Measurements from ENCODE around the gene FILIP1L. TPM values are rescaled to one million over a fixed set of nuclear protein-coding genes. Genes with fewer than 3 reads are reported as not detected.

FILIP1L gene
- total RNA-seq, 2 donors from 2014 or later = 97.0 to 112 TPM

DNA sequence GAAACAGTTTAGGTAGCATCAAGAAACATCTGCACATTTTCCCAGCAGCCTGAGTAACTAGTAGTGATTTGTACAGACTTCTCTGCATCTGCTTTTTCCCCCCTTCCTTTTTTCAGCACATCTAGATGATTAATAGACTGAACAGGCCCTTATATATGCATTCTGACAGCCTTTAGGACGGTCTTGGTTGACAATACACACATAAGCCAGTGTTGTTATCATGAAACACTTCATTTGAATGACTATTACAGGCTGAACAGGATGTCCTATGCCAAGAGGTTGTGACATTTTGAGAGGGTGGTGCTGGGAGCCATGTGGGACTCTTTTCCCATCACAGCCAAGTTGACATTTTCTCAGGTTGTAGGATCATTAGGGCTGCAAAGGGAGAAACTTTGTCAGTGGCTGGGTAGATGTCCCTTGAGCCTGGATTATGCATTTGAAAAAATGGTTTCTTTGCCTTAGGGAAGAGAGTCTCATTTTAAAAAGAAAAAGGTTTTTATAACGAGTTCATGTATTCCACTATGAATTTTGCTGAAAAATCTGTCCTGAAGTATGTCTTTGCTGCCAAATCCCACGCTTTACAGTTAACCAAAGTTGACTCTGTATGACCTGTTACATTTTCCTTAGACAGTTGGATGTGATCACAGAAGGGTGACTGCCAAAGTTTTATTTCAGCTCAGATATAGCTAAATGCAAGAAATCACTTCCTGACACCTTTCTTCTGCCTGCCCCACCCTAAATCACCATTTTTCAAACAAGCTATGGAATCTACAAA, 73.7 kb downstream of the FILIP1L start:
- Histone ChIP-seq H3K27me3 (no peaks in the 10 kb centered on the region), H3K4me1 (peaks cover 0 to 57% of the 10 kb centered on the region in 2 donors), H3K9me3 (no peaks in the 10 kb centered on the region), H3K36me3 (no peaks in the 10 kb centered on the region), H3K4me3 (no peak overlapping the region), H3K27ac (peak overlapping the region; percentile 88 to 93)
- peak; percentile 78 for DNase-seq (ENCODE audit: low spot score)
- TF ChIP-seq, protein P1, sequence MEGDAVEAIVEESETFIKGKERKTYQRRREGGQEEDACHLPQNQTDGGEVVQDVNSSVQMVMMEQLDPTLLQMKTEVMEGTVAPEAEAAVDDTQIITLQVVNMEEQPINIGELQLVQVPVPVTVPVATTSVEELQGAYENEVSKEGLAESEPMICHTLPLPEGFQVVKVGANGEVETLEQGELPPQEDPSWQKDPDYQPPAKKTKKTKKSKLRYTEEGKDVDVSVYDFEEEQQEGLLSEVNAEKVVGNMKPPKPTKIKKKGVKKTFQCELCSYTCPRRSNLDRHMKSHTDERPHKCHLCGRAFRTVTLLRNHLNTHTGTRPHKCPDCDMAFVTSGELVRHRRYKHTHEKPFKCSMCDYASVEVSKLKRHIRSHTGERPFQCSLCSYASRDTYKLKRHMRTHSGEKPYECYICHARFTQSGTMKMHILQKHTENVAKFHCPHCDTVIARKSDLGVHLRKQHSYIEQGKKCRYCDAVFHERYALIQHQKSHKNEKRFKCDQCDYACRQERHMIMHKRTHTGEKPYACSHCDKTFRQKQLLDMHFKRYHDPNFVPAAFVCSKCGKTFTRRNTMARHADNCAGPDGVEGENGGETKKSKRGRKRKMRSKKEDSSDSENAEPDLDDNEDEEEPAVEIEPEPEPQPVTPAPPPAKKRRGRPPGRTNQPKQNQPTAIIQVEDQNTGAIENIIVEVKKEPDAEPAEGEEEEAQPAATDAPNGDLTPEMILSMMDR (IDR thresholded peaks at IDR 0.05) = no peak

DNA sequence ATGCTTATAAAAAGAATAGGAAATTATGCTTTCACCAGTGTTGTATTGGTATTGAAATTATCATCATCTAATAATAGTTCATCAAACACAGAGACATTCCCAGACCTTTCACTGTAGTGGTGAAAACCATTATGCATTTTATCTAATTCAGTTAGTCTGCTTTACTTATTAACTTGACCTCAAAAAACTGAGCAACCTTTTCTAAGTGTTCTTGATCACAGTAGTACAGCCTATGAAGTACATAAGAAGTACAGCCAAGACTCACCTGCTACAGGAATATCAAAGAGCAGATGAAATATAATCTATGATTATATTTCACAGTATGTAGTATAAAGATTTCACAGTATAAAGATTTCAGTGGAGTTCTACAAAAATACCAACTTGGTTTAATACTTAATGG, 75.2 kb downstream of the FILIP1L start:
- Histone ChIP-seq H3K27me3 (no peaks in the 10 kb centered on the region), H3K4me1 (peaks cover 0 to 42% of the 10 kb centered on the region in 2 donors), H3K4me3 (no peak overlapping the region), H3K36me3 (no peaks in the 10 kb centered on the region), H3K9me3 (no peaks in the 10 kb centered on the region), H3K27ac (peak overlapping the region in 1 of 2 donors; percentile 93)
- DNase-seq (ENCODE audit: low spot score) = no peak
- TF ChIP-seq, protein P1 (IDR thresholded peaks at IDR 0.05) = no peak

DNA sequence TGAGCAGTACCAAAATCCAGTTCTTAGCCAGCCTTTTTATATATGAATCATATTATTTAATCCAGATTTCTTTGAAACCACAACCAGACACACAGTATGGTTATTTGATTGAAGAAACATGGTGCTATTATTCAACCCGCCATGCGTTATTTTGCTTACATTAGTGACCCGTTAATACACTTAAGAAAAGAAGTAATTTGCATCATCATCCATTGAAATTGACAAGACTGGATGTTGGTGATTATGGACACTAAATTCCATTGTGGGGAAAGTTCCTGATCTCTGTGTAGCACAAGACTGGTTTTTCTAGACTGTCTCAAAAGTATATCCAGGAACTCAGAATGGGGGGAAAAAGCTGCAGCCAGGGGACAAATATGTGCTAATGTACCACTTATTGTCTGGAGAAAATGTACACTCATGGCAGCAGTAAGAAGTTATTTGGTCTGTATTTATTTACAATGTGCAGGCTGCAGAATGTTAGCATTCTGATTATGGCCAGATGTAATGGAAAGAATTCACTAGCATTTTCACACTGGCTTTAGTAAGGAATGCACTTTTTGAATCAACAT, 80.3 kb downstream of the FILIP1L start:
- no peaks in the 10 kb centered on the region for H3K27me3 ChIP-seq
- TF ChIP-seq, protein P1 (IDR thresholded peaks at IDR 0.05) = no peak
- H3K4me3 ChIP-seq = no peak overlapping the region
- no peak overlapping the region for H3K27ac ChIP-seq
- H3K9me3 ChIP-seq = no peaks in the 10 kb centered on the region
- H3K4me1 ChIP-seq = peaks cover 0 to 27% of the 10 kb centered on the region in 2 donors
- DNase-seq (ENCODE audit: low spot score) = no peak
- no peaks in the 10 kb centered on the region for H3K36me3 ChIP-seq

DNA sequence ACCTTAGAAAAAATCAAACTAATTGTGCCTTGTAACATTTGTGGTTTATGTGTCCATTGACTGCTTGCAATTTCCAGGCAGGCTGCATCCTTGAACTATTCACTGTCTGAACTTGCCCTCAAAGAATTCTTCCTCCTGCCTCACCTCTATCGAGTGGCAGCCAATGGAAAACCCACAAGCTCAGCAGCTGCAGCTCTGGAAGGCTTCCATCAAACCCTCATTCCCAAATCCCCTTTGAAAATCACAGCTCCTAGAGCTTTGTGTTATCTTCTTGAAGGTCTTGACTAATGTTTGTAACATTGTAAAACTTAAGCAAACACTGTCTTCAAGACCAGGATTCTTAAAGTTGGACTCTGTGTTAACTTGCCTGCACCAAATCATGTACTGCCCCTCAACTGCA, 81.1 kb downstream of the FILIP1L start:
- Histone ChIP-seq H3K4me3 (no peak overlapping the region), H3K9me3 (no peaks in the 10 kb centered on the region), H3K4me1 (peaks cover 0 to 23% of the 10 kb centered on the region in 2 donors), H3K27me3 (no peaks in the 10 kb centered on the region), H3K36me3 (no peaks in the 10 kb centered on the region), H3K27ac (no peak overlapping the region)
- TF ChIP-seq, protein P1 (IDR thresholded peaks at IDR 0.05) = no peak
- DNase-seq (ENCODE audit: low spot score) = no peak

DNA sequence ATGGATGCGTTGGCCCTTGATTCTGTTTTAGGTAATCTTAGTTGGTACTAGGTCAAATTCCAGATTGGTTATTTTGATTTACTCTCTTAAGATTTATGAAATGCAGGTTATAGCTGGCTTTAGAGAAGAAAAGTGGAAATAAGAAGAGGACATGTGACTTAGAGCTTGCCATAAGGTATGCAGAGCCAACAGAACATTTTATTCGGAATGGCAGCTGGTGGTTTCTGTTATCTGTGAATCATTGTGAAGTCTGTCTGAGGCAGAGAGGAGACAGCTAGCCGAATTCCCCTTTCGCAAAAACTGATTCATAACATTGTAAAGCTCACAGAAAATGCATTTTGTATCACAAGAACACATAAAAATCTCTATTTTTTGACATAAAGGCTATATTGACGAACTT, 82.1 kb downstream of the FILIP1L start:
- TF ChIP-seq, protein P1 (IDR thresholded peaks at IDR 0.05) = no peak
- no peaks in the 10 kb centered on the region for H3K27me3 ChIP-seq
- peaks cover 0 to 23% of the 10 kb centered on the region in 2 donors for H3K4me1 ChIP-seq
- no peaks in the 10 kb centered on the region for H3K36me3 ChIP-seq
- DNase-seq (ENCODE audit: low spot score) = no peak
- H3K27ac ChIP-seq = peak overlapping the region in 1 of 2 donors; percentile 29
- no peaks in the 10 kb centered on the region for H3K9me3 ChIP-seq
- no peak overlapping the region for H3K4me3 ChIP-seq

All from right atrium auricular region (tissue), 2 donors.